Measurements from ENCODE around the gene NFE2L2.

DNA sequence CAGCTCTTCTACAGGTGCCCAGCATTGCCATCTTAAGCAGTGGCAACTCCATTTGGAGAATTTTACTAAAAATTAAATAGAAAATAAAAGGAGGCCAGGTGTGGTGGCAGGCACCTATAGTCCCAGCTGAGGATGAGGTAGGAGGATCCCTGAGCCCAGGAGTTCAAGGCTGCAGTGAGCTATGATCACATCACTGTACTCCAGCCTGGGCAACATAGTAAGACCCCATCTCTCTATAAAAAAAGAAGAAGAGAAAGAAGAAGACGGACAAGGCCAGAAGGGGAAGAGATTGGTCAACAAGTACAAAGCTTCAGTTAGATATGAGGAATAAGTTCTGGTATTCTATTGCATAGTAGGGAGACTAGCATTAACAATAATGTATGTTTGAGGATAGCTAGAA lies 73.6 kb downstream of the NFE2L2 start:
- TF ChIP-seq, protein P1, sequence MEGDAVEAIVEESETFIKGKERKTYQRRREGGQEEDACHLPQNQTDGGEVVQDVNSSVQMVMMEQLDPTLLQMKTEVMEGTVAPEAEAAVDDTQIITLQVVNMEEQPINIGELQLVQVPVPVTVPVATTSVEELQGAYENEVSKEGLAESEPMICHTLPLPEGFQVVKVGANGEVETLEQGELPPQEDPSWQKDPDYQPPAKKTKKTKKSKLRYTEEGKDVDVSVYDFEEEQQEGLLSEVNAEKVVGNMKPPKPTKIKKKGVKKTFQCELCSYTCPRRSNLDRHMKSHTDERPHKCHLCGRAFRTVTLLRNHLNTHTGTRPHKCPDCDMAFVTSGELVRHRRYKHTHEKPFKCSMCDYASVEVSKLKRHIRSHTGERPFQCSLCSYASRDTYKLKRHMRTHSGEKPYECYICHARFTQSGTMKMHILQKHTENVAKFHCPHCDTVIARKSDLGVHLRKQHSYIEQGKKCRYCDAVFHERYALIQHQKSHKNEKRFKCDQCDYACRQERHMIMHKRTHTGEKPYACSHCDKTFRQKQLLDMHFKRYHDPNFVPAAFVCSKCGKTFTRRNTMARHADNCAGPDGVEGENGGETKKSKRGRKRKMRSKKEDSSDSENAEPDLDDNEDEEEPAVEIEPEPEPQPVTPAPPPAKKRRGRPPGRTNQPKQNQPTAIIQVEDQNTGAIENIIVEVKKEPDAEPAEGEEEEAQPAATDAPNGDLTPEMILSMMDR (IDR thresholded peaks at IDR 0.05 in 4 of 5, conservative IDR thresholded peaks at IDR 0.05 in 1 of 5), result no peak
- TF ChIP-seq POLR2A (IDR thresholded peaks at IDR 0.05), result no peak

All from gastrocnemius medialis (tissue), 4 donors.